Measurements from ENCODE around the gene ARPP21.

Gene ARPP21

DNA sequence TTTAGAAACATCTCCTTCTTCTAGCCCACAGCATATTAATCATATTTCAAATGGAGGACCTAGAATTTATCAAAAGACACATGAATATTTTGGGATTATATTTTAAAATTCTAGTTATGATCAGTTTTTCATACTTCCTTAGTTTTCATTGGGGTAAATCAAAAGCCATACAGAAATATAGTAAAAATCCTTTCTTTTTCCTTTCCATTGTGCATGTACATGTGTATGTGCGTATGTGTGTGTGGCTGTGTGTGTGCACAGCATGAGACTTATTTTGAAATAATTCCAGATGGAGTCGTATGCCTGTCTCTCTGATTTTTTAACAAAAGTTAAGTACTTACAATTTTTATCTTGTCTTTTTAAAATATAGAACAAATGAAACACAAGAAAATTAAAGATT lies 94.5 kb downstream of the ARPP21 start:
- no peak overlapping the region for H2BK120ac ChIP-seq (ENCODE audit: low read depth, low read length)
- no peak overlapping the region for H4K5ac ChIP-seq (ENCODE audit: low read length)
- H3K4me3 ChIP-seq (ENCODE audit: low read length), result no peak overlapping the region
- H3K18ac ChIP-seq (ENCODE audit: low read length), result no peak overlapping the region
- H3K4ac ChIP-seq (ENCODE audit: low read depth, low read length), result no peak overlapping the region
- no peaks in the 10 kb centered on the region for H3K79me1 ChIP-seq (ENCODE audit: low read length)
- no peak overlapping the region for H3K23ac ChIP-seq (ENCODE audit: low read length)
- no peak overlapping the region for H3K9ac ChIP-seq (ENCODE audit: low read length)
- H3K4me2 ChIP-seq (ENCODE audit: low read length), result no peak overlapping the region
- H3K36me3 ChIP-seq (ENCODE audit: control insufficient read depth, insufficient read depth, low read length), result no peaks in the 10 kb centered on the region
- H2BK5ac ChIP-seq (ENCODE audit: low read length), result no peak overlapping the region
- no peak overlapping the region for H3K56ac ChIP-seq (ENCODE audit: low read length)
- no CpG with 5 or more reads among the region's 2 CpGs for WGBS (ENCODE audit: extremely low coverage, insufficient coverage, low lambda C conversion rate)
- H2AK5ac ChIP-seq (ENCODE audit: low read length), result no peak overlapping the region
- no peaks in the 10 kb centered on the region for H3K4me1 ChIP-seq (ENCODE audit: control insufficient read depth, low read depth, low read length)
- no peaks in the 10 kb centered on the region for H3K79me2 ChIP-seq (ENCODE audit: control insufficient read depth, insufficient read depth, low read length)
- no peak overlapping the region for H2BK15ac ChIP-seq (replicated peaks; ENCODE audit: low read depth)
- H3K27ac ChIP-seq (ENCODE audit: low read depth, low read length), result no peak overlapping the region
- no peak for DNase-seq
- H4K8ac ChIP-seq (ENCODE audit: low read depth, low read length), result no peak overlapping the region
- no peaks in the 10 kb centered on the region for H3K27me3 ChIP-seq (ENCODE audit: insufficient read depth, low read length, poor library complexity)

DNA sequence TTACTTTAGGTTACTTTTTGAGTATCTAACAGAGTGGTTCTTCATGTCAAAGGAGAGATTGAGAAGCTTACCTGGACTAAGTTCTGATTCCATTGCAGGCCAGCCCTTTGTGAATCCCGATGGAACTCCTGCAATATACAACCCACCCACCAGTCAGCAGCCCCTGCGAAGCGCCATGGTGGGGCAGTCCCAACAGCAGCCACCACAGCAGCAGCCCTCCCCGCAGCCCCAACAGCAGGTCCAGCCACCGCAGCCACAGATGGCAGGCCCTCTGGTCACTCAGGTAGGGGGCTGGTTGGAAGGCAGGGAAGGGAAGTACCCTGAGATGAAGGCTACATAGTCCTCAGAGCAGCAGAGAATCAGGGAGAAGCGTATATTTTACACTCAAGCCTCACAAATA lies 97.8 kb downstream of the ARPP21 start:
- Histone ChIP-seq H2BK120ac (ENCODE audit: low read depth, low read length) (no peak overlapping the region), H2BK15ac (replicated peaks; ENCODE audit: low read depth) (no peak overlapping the region), H2BK5ac (ENCODE audit: low read length) (no peak overlapping the region), H3K4ac (ENCODE audit: low read depth, low read length) (no peak overlapping the region), H4K5ac (ENCODE audit: low read length) (no peak overlapping the region), H3K56ac (ENCODE audit: low read length) (no peak overlapping the region), H3K4me3 (ENCODE audit: low read length) (no peak overlapping the region), H4K8ac (ENCODE audit: low read depth, low read length) (no peak overlapping the region), H3K36me3 (ENCODE audit: control insufficient read depth, insufficient read depth, low read length) (no peaks in the 10 kb centered on the region), H3K4me1 (ENCODE audit: control insufficient read depth, low read depth, low read length) (no peaks in the 10 kb centered on the region), H2AK5ac (ENCODE audit: low read length) (no peak overlapping the region), H3K4me2 (ENCODE audit: low read length) (no peak overlapping the region), H3K23ac (ENCODE audit: low read length) (no peak overlapping the region), H3K79me1 (ENCODE audit: low read length) (no peaks in the 10 kb centered on the region), H3K27ac (ENCODE audit: low read depth, low read length) (no peak overlapping the region), H3K27me3 (ENCODE audit: insufficient read depth, low read length, poor library complexity) (no peaks in the 10 kb centered on the region), H3K18ac (ENCODE audit: low read length) (no peak overlapping the region), H3K79me2 (ENCODE audit: control insufficient read depth, insufficient read depth, low read length) (no peaks in the 10 kb centered on the region), H3K9ac (ENCODE audit: low read length) (no peak overlapping the region)
- no CpG with 5 or more reads among the region's 6 CpGs for WGBS (ENCODE audit: extremely low coverage, insufficient coverage, low lambda C conversion rate)
- no peak for DNase-seq

DNA sequence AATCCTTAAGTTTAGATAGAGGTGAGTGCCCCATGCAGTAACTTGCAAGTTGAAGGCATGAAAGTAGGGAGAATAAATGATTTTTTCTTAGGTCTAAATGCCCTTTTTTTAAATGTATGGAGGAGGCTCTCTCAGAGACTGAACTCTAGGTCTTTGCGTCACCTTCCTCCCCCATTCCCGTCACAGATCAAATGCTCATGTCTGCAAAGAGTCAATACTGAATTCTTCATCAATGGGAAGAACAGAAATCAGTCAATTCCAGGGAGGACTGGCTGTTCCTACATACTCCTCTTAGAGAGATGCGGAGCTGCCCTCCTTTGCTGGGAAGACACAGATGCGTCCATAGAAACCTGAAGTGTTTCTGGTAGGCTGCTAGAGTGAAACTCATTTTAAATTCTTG lies 98.2 kb downstream of the ARPP21 start:
- no CpG with 5 or more reads among the region's 4 CpGs for WGBS (ENCODE audit: extremely low coverage, insufficient coverage, low lambda C conversion rate)
- Histone ChIP-seq H3K79me2 (ENCODE audit: control insufficient read depth, insufficient read depth, low read length) (no peaks in the 10 kb centered on the region), H3K18ac (ENCODE audit: low read length) (no peak overlapping the region), H3K36me3 (ENCODE audit: control insufficient read depth, insufficient read depth, low read length) (no peaks in the 10 kb centered on the region), H2BK120ac (ENCODE audit: low read depth, low read length) (no peak overlapping the region), H3K4me2 (ENCODE audit: low read length) (no peak overlapping the region), H4K5ac (ENCODE audit: low read length) (no peak overlapping the region), H3K27me3 (ENCODE audit: insufficient read depth, low read length, poor library complexity) (no peaks in the 10 kb centered on the region), H2AK5ac (ENCODE audit: low read length) (no peak overlapping the region), H3K9ac (ENCODE audit: low read length) (no peak overlapping the region), H2BK15ac (replicated peaks; ENCODE audit: low read depth) (no peak overlapping the region), H3K4ac (ENCODE audit: low read depth, low read length) (no peak overlapping the region), H3K79me1 (ENCODE audit: low read length) (no peaks in the 10 kb centered on the region), H2BK5ac (ENCODE audit: low read length) (no peak overlapping the region), H3K27ac (ENCODE audit: low read depth, low read length) (no peak overlapping the region), H3K23ac (ENCODE audit: low read length) (no peak overlapping the region), H3K4me1 (ENCODE audit: control insufficient read depth, low read depth, low read length) (no peaks in the 10 kb centered on the region), H4K8ac (ENCODE audit: low read depth, low read length) (no peak overlapping the region), H3K4me3 (ENCODE audit: low read length) (no peak overlapping the region), H3K56ac (ENCODE audit: low read length) (no peak overlapping the region)
- DNase-seq, result no peak

DNA sequence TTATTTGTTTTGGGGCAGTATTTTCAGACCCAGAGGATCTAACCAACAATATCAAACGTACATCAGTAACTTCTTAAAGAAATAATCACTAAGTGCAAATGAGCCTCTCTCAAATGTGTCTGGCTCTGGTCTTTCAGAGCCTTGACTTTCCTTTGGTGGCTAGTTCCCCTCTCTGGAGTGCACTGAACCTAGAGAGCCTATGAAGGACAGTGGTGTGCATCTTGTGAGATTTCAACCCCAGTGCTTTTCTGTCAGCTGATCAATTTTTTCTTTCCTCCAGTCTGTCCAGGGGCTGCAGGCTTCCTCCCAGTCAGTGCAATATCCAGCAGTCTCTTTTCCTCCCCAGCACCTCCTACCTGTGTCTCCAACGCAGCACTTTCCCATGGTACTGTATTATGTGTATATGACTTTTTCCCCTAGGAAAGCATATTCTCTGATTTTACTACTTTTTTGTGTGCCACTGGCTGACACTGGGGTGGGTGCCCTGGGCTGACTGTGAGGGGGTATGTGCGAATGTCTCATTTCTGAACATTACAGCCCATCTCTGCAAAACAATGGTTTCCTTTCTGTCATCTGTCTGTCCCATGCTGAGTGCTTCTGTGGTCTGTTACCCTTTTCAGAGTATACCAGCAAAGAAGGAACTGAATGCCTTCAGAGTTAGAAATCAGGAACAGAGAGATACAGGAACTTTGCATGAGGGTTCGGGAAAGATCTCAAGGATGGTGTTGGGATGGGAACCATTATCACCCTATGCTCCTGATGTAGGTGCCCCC lies 98.8 kb downstream of the ARPP21 start:
- no peak overlapping the region for H3K27ac ChIP-seq (ENCODE audit: low read depth, low read length)
- H3K23ac ChIP-seq (ENCODE audit: low read length), result no peak overlapping the region
- no peak overlapping the region for H4K8ac ChIP-seq (ENCODE audit: low read depth, low read length)
- no CpG with 5 or more reads among the region's 4 CpGs for WGBS (ENCODE audit: extremely low coverage, insufficient coverage, low lambda C conversion rate)
- H3K79me2 ChIP-seq (ENCODE audit: control insufficient read depth, insufficient read depth, low read length), result no peaks in the 10 kb centered on the region
- H2BK15ac ChIP-seq (replicated peaks; ENCODE audit: low read depth), result no peak overlapping the region
- H3K18ac ChIP-seq (ENCODE audit: low read length), result no peak overlapping the region
- no peak overlapping the region for H2BK5ac ChIP-seq (ENCODE audit: low read length)
- no peak overlapping the region for H2BK120ac ChIP-seq (ENCODE audit: low read depth, low read length)
- H3K79me1 ChIP-seq (ENCODE audit: low read length), result no peaks in the 10 kb centered on the region
- H3K27me3 ChIP-seq (ENCODE audit: insufficient read depth, low read length, poor library complexity), result no peaks in the 10 kb centered on the region
- no peak overlapping the region for H4K5ac ChIP-seq (ENCODE audit: low read length)
- H3K9ac ChIP-seq (ENCODE audit: low read length), result no peak overlapping the region
- H3K4ac ChIP-seq (ENCODE audit: low read depth, low read length), result no peak overlapping the region
- H3K4me2 ChIP-seq (ENCODE audit: low read length), result no peak overlapping the region
- no peak overlapping the region for H3K56ac ChIP-seq (ENCODE audit: low read length)
- H3K4me3 ChIP-seq (ENCODE audit: low read length), result no peak overlapping the region
- no peaks in the 10 kb centered on the region for H3K4me1 ChIP-seq (ENCODE audit: control insufficient read depth, low read depth, low read length)
- no peak overlapping the region for H2AK5ac ChIP-seq (ENCODE audit: low read length)
- no peaks in the 10 kb centered on the region for H3K36me3 ChIP-seq (ENCODE audit: control insufficient read depth, insufficient read depth, low read length)
- no peak for DNase-seq

DNA sequence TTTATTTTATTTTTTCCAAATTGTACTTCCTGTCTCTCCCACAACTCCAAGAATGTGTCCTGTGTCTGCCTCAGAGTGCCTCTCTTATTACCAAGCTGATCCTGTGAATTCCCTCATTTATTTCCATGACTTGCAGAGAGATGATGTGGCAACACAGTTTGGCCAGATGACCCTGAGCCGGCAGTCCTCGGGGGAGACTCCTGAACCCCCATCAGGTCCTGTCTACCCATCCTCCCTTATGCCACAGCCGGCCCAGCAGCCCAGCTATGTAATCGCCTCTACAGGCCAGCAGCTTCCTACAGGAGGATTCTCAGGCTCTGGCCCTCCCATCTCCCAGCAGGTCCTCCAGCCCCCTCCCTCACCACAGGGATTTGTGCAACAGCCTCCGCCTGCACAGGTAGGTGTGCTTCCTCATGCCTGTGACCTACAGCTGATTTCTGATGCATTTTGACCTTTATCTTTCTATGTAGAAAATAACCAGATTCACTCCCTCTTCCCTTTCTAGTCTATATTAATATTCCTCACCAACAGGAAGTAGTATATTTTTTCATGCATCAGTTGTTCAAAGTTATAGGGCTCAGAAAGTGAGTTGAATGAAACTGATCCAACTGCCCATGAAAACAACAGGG lies 100.0 kb downstream of the ARPP21 start:
- Histone ChIP-seq H3K27ac (ENCODE audit: low read depth, low read length) (no peak overlapping the region), H3K18ac (ENCODE audit: low read length) (no peak overlapping the region), H3K79me1 (ENCODE audit: low read length) (no peaks in the 10 kb centered on the region)

More for the DNA sequence above, 100.0 kb downstream of the ARPP21 start:
- Histone ChIP-seq H3K23ac (ENCODE audit: low read length) (no peak overlapping the region), H3K4me2 (ENCODE audit: low read length) (no peak overlapping the region), H2BK5ac (ENCODE audit: low read length) (no peak overlapping the region), H3K36me3 (ENCODE audit: control insufficient read depth, insufficient read depth, low read length) (no peaks in the 10 kb centered on the region), H2BK15ac (replicated peaks; ENCODE audit: low read depth) (no peak overlapping the region), H3K4me1 (ENCODE audit: control insufficient read depth, low read depth, low read length) (no peaks in the 10 kb centered on the region), H3K79me2 (ENCODE audit: control insufficient read depth, insufficient read depth, low read length) (no peaks in the 10 kb centered on the region), H2AK5ac (ENCODE audit: low read length) (no peak overlapping the region), H3K4me3 (ENCODE audit: low read length) (no peak overlapping the region), H2BK120ac (ENCODE audit: low read depth, low read length) (no peak overlapping the region), H4K5ac (ENCODE audit: low read length) (no peak overlapping the region), H3K27me3 (ENCODE audit: insufficient read depth, low read length, poor library complexity) (no peaks in the 10 kb centered on the region), H4K8ac (ENCODE audit: low read depth, low read length) (no peak overlapping the region), H3K56ac (ENCODE audit: low read length) (no peak overlapping the region), H3K9ac (ENCODE audit: low read length) (no peak overlapping the region), H3K4ac (ENCODE audit: low read depth, low read length) (no peak overlapping the region)
- WGBS (ENCODE audit: extremely low coverage, insufficient coverage, low lambda C conversion rate), result no CpG with 5 or more reads among the region's 5 CpGs
- peak; percentile 55 for DNase-seq
